Measurements from ENCODE around the gene OR4K2.
"Not testable (repeated sequence)": the region's sequence is repeated elsewhere in the genome, so short reads cannot be mapped to it uniquely, and the experiment has no call there.

The OR4K2 gene

DNA sequence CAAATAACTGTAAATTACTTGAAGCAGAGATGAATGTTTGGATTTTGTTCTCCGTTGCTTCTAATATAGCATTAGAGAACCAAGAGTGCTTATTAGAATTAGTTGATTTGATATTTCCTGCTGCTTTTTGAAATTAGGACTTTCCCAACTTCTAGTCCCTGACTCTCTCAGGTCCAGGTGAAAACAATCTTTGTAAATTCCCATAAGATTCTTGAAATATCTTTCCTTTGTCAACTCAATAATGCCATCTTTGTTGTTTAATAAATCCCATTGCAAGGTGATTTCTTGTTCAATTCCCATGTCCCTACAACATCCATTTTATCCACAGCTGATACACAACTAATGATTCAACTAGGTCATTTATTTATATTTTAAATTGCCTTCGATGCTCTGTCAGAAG lies at the start of gene OR4K2:
Gene OR4K2 (plus strand): TSS at position 301 of the 400 bp plus-strand sequence. CDS start 1,126 bp downstream, outside the sequence.
- no peak for DNase-seq

- DNase-seq = not testable (repeated sequence)
These were observed 47.2 kb upstream of the OR4K2 start for GRCh38 chr14:19827626-19828244.

GRCh38 chr14:19828314-19828713 lies 46.6 kb upstream of the OR4K2 start:
- DNase-seq = no peak

- not testable (repeated sequence) for DNase-seq
These were observed 40.6 kb upstream of the OR4K2 start for GRCh38 chr14:19834203-19834848.

DNA sequence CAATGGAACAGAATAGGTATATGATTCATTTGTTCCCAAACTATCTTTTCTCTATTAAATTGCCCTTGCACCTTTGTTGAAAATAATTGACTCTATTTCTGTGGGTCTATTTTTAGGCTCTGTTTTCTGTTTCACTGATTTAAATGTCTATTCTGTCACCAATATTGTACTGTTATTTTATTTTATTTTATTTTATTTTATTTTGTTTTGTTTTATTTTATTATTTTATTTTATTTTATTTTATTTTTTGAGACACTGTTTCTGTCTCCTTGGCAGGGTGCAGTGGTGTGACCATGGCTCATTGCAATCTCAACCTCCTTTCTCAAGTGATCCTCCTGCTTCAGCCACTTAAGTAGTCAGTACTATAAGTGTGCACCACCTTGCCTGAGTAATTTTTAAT lies 36.5 kb upstream of the OR4K2 start:
- DNase-seq = no peak

GRCh38 chr14:19851365-19851764 lies 23.6 kb upstream of the OR4K2 start:
- DNase-seq = no peak

DNA sequence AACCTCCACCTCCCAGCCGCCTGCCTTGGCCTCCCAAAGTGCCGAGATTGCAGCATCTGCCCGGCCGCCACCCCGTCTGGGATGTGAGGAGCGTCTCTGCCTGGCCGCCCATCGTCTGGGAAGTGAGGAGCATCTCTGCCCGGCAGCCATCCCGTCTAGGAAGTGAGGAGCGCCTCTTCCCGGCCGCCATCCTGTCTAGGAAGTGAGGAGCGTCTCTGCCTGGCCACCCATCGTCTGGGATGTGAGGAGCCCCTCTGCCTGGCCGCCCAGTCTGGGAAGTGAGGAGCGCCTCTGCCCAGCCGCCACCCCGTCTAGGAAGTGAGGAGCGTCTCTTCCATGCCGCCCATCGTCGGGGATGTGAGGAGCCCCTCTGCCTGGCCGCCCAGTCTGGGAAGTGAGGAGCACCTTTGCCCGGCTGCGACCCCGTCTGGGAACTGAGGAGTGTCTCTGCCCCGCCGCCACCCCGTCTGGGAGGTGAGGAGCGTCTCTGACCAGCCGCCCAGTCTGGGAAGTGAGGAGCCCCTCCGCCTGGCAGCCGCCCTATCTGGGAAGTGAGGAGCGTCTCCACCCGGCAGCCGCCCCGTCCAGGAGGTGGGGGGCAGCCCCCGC lies 8.8 kb upstream of the OR4K2 start:
- not testable (repeated sequence) for DNase-seq

DNA sequence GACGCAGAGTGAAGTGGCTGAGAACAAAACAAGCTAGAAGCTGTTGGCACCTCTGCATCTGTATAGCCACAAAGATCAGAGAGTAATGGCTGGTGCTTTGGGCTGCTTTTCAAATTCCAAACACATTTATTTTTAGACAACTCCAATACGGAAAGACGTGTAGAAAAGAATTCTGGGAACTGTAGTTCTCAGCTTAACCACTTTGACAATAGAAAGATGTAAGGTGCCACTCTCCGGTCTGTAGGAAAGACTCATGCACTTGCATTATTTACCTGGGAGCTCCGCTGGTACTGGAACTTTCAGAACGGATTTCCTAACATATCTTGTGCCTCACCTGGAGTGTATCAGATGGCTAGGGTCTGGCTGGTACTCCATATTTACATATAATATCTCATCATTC lies 1.8 kb upstream of the OR4K2 start:
- DNase-seq = no peak

GRCh38 chr14:19878029-19878642 lies 3.2 kb downstream of the OR4K2 start:
- DNase-seq = no peak

- DNase-seq = no peak
These were observed 20.3 kb downstream of the OR4K2 start for GRCh38 chr14:19895282-19895681.

DNA sequence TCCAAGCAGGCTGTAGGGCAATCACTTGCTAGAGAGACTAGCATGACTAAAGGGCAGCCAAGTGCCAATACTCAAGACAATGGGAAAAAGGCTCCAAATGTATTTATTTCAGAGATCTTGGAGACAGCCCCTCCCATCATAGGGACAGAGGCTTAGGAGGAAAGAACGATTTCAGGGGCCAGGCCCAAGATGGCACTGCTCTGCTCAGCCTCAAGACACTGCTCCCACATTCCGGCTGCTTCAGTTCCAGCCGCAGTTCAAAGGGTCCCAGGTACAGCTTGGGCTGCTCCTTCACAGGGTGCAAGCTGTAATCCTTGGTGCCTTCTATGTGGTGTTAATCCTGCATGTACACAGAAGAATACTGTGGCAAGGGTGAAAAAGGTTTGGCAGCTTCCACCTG lies 26.1 kb downstream of the OR4K2 start:
- no peak for DNase-seq

DNA sequence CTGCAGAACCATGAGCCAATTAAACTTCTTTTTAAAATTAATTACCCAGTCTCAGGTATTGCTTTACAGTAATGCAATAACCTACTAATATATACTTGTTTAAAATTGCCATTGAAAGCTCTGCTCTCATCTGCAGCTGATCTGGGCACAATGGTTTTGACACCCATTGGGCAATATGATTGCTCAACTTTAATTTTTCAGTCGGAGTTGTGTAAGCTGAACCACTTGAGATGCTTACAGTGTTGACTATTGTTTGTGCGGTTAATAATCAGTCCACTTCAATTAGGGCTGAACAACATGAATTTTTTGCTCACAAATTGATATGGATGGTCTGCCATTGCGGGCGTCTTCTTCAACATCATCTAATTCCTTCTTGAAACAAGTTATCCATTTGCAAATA lies 27.5 kb downstream of the OR4K2 start:
- no peak for DNase-seq

GRCh38 chr14:19906665-19907064 lies 31.7 kb downstream of the OR4K2 start:
- no peak for DNase-seq

GRCh38 chr14:19911114-19911513 lies 36.2 kb downstream of the OR4K2 start:
- no peak for DNase-seq

- DNase-seq = no peak
These were observed 42.3 kb downstream of the OR4K2 start for GRCh38 chr14:19917243-19917642.

- no peak for DNase-seq
These were observed 43.1 kb downstream of the OR4K2 start for GRCh38 chr14:19917955-19918518.

DNA sequence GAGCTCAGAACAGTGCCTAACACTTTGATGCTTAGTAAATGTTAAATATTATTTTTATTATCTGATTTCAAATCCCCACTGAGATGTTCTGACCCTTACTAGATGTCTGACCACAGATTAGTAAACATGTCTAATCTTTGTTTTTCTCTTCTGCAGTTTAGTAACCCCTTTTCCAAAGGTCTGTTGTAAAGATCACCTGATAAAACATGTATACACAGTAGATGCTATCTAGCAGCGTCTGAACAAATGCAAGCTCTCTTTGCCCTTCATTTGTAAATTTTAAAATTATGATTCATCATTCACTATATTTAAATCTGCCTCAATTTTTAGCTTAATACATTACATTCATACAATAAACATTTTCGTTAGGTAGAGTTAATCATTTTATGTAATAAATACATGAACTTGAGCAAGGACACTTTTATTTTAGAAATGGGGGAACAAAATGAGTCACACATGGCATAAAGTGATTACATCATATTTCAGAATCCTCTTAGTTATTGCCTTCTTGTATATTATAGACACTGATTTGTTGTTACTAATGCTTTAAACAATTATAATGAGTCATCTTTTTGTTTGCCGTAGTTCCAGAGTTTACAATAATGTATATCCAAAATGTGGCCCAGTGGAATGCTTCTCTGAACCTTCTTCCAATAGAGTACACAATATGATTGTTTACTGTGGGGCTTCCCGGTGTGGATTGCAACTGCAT lies 43.8 kb downstream of the OR4K2 start:
- DNase-seq = no peak

DNA sequence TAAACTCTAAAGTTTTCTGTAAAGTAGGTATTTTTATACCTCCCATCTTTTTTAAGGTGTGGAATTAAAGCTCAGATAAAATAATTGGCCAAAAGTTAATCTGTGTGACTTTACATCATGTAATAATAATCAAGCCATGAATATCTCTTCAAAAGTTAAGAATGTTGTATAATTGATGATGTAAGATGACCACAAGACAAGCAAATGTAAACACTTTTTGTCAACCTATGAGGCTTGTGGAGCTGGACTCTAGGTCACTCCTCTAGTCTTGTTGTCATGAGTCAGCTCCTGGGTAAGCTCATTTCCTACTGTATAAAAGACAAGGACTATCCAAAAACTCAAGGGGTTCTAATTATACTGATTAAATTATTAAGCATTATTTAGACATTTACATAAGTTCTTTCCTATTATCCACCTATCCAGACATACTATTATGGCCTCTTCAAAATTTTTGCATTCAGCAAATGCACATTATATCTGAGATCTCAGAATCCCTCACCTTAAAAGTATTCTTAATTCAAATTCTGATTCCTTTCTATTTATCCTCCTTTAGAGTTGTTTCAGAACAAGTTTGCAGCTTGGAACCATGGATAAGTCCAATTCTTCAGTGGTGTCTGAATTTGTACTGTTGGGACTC lies 45.2 kb downstream of the OR4K2 start, which contains the start of gene OR4K5:
Gene OR4K5 (plus strand): TSS at position 587 of the 637 bp plus-strand sequence. CDS start 0 bp downstream, at position 587.
- no peak for DNase-seq

DNA sequence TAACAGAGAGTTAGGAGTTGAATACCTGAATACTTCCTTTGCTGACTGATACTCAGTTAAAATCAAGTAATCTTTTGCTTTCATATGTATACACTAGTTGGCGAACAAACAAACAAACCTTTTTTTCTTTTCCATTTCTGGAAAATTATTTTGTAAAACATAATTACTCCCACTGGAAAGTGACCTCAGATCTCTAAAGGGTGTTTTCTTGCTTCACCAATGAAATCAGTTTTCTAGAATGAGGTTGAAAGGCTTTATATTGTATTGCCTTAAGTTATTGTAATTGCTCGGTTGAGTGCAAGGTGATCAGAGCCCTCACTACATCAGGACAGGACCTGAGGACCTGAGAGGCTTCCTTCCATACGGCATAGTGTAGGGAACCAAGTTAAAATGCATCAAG lies 55.7 kb downstream of the OR4K2 start, which contains the start of gene OR4K1:
Gene OR4K1 (plus strand): TSS at position 301 of the 400 bp plus-strand sequence. CDS start 4,750 bp downstream, outside the sequence.
- no peak for DNase-seq

All from CD4-positive, alpha-beta T cell treated with Interleukin-15 for 1 hour (primary cell).